Sciatic nerve (tissue), 2 donors: ENCODE measurements around the gene TRERF1. TPM values are rescaled to one million over a fixed set of nuclear protein-coding genes. Genes with fewer than 3 reads are reported as not detected.

ENCODE experiments used
- ATAC-seq: fragments of 200-7000 bp; cut with Tn5 transposase; one replicate; pipeline ENCODE4 v1.9.1; 2020; ENCODE audit warnings: mild to moderate bottlenecking, moderate library complexity
- DNase-seq: peaks from one replicate; pipeline ENCODE4 v3.0.0-alpha.2; 2020; ENCODE audit warnings: low spot score
- intact Hi-C: fragments of 100-400 bp; cut with DNase I; formaldehyde crosslinking; loops from one replicate; pipeline ENCODE4 v1.14.2; 2022
- total RNA-seq: library from RNA; stranded (reverse); fragmentation: NEBNext Ultra II Directional; extraction: Animal tissue kit (Norgen Biotek cat#: 25700); gene quantifications from one replicate; pipeline ENCODE4 v1.2.1, GENCODE V29; 2021
- donor health status: DM: no; HTN: no; CAD: no.
- donor health status: DM: no; HTN: no; CAD: no.

The TRERF1 gene
- total RNA-seq, 1 donor from 2014 or later, result 7.0 TPM

DNA sequence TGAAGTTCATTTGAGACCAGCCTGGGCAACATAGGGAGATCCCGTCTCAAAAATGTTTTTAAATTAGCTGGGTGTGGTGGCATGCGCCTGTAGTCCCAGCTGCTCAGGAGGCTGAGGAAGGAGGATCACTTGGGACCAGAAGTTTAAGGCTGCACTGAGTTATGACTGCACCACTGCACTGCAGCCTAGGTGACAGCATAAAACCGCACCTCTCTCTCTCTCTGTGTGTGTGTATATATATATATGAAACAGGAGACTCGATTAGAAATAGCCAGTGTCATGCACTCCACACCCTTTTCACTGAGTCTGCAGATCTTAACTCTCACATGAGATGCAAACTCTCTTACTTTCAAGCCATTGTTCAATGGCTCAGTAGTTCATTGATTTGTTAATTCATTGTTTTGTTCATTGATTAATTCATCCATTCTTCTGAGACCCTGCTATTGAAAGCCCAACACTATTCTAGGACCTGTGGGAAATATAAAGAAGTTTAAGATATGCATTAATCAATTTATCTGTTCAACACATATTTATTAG is 181.7 kb downstream of the TRERF1 start:
- ATAC-seq (no peak), DNase-seq (no peak)
- intact Hi-C loops, result loop anchor here (5.0 kb wide), 1 partner anchor 1778 kb away; no protein-coding TSS in a partner anchor

DNA sequence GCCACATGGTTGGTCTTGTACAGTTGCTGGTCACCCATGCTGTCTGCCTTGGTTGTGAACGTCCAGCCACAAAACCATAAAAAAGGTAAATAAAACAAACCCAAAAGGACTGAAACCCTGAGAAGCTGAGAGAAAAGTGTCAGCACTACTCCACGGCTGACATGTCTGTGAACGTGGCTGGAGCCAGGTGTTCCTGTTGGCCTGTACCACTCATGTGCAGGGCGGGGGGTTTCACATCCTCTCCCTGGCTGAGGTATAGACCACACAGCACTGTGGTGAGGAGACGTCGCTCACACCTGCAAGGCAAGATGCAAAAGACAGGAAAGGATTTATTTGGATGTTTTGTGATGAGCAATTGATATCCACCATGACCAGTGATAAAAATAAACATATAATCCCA is 182.2 kb downstream of the TRERF1 start:
- ATAC-seq, result no peak
- peak; percentile 17 for DNase-seq
- intact Hi-C loops, result loop anchor here (5.0 kb wide), 1 partner anchor 1777 kb away; no protein-coding TSS in a partner anchor

DNA sequence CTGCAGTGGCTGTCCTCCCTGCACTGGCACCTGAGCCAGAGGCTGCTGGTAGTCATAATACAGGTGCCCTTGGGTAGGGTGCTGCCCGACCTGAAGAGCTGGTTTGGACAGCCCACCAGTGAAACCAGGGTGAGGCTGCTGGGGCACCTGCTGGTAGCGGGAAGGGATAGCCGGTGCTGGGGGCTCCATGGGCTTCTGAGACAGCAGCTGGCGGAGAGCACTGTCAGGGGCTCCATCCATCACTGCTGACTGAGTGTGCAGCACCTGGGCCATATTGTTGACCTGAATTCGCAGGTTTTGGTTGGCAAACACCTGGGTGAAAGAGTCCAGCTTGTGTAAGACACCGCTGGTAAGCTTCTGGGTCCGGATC is 182.9 kb downstream of the TRERF1 start:
- intact Hi-C loops, result loop anchor here (5.0 kb wide), 1 partner anchor 1777 kb away; no protein-coding TSS in a partner anchor
- DNase-seq (peak; percentile 45), ATAC-seq (no peak)

DNA sequence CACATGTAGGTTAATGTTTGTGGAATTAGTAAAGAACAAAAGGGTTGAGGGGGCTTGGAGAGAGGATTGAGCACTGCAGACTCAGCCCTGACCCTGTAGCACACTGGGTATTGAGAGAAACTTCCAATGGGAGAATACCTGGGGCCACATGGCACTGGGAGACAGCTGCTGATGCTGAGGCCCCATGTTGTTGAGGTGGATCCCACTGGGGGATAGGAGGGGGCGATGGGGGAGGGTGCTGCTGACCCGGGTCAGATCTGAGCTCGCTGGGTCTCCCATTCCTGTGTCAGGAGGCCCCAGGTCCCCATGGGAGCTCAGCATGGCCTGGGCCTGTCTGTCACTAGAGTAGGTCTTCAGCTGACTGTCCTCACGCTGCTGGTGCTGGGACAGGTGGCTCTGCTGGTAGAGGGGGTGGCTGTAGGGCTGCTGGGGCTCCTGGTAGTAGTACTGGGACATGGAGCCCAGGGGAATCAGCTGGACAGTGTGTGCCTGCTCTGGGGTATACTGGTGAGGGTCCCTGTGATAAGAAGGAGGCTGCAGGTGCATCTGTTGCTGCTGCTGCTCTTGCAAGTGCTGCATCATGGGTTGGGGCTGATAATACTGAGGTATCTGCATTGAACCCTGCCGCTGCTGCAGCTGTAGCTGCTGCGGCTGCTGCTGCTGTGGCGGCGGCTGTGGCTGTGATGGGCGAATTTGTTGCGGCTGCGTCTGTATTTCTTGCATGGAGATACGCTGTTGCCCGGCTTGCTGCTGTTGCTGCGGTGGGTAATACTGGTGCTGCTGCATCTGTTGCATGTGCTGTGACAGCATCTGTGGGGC is 183.5 kb downstream of the TRERF1 start:
- ATAC-seq, result peak; percentile 18
- intact Hi-C loops, result loop anchor here (5.0 kb wide), 1 partner anchor 1776 kb away; no protein-coding TSS in a partner anchor
- peak; percentile 40 for DNase-seq

DNA sequence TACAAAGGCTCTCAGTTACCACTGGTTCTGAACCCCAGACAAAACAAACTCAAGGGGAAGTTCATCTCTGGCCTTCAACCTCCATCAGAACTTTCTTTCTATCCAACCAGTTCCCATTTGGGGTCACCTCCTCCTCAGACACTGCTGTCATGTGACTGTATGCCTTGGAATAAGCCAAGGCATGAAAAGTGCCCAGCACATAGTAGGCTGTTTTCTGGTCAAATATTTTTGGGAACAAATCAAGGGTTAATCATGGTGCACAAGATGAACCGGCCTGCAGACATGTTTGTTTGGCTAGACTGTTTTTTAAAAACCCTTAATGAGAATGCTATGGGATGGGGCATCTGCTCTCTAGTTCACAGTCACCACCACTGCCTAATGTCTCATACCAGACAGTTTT is 185.2 kb downstream of the TRERF1 start:
- ATAC-seq, result no peak
- DNase-seq, result peak; percentile 2
- intact Hi-C loops, result loop anchor here (5.0 kb wide), 1 partner anchor 1774 kb away; no protein-coding TSS in a partner anchor

DNA sequence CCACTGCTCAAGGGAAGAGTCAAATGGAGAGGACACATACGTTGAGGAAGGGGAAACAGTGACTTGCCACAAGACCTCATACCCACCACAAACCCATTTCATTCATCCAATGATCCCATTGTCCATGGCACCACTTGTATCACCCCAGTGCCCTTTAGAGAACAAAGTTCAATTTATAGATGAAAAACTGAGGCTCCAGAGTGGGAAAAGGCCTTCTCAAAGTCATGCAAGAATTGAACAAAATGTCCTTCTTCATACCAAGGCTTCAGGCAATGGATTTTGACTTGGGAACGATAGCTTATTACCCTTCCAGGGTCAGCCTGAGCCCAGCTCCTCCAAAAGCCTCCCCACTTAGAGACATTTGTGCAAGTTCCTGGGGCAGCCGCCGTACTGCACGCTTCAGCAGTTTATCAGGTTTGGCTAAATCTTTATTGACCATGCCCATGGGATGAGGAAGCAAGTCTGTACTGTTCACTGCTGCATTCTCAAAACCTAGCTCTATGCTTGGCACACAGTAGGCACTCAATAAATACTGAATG is 186.8 kb downstream of the TRERF1 start:
- DNase-seq, result no peak
- no peak for ATAC-seq
- intact Hi-C loops, result loop anchor here (5.0 kb wide), 1 partner anchor 1773 kb away; no protein-coding TSS in a partner anchor

DNA sequence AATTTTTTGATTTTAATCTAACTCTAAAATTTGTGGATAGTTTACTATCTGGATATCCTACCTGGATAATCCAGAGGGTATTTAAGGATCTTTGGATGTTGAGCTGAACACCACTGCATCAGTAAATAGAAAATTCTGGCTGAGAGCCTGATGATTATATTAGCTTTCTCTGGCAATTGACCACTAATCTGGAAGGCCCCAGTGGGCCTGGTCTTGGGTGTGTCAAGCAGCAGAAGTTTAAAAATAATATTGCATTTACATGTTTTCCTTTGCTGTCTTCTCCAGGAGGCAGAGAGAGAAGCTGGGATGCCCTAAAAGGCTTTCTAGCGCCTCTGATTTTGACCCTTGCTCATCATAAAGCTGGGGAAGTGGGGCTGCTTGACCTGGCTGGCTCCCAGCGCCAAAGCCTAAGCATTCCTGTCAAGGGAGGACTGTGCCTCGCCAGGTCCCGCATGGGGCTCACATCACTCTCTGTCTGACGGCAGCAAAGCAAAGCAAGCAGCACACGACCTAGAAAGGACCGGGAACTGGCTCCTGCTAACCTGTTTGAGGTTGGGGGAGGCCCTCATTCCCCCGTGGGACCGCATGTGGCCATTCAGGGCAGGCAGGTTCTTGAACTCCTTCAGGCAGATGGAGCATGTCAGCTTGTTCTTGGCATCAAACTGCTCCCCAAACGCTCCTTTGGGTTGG is 187.4 kb downstream of the TRERF1 start:
- intact Hi-C loops, result no loop called here
- DNase-seq (no peak), ATAC-seq (no peak)

DNA sequence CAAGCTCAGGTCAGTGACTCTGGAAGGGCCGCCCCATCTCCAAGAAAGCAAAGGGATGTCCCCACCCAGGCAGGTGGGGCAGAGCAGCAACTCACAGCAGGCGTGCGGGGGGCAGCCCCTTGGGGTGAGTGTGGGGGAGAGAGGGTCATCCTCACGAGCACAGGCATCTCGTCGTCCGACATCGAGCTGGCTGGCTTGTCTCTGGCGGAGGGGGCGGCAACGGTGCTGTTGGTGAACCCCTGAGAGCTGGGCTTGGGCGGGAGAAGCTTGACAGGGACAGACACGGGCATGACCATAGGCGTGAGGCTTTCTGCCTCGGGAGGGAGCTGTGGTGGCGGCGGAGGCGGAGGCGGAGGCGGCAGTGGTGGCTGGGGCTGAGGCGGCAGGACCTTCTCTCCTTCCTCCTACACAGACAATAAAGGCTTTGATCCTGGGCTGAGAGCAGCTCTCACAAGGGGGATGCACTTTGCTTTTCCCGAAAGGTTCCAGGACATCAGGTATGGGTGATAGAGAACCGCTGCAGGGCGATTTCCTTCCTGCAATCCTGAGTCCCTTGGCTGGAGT is 188.5 kb downstream of the TRERF1 start:
- ATAC-seq (no peak), DNase-seq (no peak)
- intact Hi-C loops, result no loop called here

DNA sequence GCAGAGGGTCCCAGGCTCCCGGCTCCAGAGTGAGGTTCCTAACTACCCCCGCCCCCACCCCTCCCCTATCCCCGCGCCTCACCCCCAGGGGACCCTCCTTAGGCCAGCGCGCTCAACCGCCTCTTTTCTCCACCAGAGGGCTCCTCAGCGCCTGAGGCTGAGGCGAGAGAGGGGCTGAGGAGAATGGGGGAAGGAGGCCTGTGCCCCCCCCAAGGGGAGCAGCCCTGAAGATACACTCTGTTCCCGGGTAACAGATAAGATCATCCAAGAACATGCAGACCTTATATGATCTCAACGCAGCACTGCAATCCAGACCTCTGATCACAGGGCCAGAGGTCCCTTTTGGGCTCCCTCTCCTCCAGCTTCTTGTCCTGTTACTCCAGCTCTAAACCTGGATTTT is 190.8 kb downstream of the TRERF1 start:
- ATAC-seq (peak; percentile 90), DNase-seq (no peak)
- intact Hi-C loops, result no loop called here

DNA sequence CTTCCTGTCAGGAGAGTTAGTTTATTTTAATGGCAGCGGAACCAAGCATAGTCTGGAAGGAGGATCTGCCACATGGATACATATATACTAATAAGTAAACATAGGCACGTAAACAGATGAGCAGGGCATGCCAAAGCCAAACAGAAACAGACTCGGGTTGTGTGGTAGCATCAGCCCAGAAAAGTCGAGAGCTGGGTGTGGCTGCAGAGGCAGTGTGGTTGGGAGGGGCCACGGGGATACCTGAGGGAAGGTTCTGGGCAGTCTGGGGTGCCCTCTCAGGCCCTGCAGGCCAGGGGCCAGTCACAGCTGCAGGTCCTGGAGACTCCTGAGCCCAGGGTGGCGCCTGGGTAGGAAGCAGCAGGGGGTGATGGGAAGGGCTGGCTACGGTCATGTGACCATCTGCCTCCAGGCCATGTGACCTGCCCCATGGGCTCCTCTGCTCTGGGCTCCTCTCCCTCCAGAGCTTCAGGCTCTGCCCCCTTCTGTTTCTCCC is 191.3 kb downstream of the TRERF1 start:
- DNase-seq (no peak), ATAC-seq (peak; percentile 93)
- intact Hi-C loops, result no loop called here

DNA sequence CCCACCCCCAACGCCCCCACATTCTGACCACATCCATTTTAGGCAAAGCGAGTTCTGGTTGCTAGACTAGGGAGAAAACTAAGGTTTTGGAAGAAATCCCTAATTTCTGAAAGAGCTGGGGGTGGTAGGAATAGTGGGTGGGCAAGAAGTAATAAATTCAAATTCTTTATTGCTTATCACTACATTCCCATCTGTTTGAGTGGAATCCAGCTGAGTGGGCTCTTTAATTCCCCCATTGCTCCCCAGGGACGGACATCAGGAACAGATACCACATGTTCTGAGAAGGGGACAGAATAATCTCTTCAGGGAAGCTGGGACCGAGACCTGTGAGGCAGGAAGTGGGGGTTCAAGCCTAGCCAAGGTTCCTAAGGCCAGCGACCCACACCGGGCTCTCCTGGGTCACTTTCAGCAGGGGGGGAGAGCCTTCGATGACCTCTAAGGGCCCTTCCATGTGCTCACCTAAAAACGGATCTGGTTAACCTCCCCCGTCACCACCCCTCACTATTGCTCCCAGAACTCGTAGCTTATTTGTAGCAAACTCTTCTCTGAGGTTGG is 191.8 kb downstream of the TRERF1 start:
- intact Hi-C loops, result no loop called here
- ATAC-seq, result peak; percentile 3
- no peak for DNase-seq

DNA sequence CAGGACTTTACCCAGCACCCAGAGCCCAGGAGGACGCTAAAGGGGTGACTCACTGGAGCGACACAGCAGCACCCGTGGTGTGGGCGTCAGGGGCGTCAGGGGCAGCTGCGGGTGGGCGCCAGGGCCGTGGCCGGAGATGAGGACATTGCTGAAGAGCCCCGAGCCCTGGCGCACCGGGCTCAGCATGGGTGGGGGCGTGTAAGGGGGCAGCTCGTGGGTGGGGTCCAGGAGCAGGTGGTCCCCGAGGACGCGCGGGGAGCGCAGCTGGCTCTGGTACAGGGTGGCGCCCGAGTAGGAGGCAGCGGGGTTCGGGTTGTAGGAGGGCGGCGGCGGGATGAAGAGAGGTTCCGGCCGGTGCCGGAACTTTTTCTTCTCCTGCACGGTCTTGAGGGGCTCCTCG is 192.4 kb downstream of the TRERF1 start:
- DNase-seq (no peak), ATAC-seq (no peak)
- intact Hi-C loops, result no loop called here

DNA sequence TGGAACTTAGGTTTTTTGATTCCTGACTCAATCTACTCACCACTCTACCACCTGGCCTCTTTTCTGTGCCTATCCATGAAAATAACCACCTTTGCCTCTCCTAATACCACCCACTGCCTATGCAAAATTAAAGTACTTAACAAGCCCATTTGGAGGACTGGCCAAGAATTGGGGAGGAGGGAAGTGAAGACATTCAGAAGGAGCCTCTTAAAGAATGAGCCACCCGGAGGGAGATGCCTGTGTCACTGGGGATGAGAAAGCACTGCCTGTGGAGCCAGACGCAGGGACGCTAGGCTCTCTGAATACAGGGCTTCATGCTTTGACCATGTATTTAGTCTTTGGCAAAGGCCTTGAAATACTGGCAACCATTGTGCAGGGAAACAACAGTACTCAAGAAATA is 194.1 kb downstream of the TRERF1 start:
- ATAC-seq, result no peak
- intact Hi-C loops, result no loop called here

DNA sequence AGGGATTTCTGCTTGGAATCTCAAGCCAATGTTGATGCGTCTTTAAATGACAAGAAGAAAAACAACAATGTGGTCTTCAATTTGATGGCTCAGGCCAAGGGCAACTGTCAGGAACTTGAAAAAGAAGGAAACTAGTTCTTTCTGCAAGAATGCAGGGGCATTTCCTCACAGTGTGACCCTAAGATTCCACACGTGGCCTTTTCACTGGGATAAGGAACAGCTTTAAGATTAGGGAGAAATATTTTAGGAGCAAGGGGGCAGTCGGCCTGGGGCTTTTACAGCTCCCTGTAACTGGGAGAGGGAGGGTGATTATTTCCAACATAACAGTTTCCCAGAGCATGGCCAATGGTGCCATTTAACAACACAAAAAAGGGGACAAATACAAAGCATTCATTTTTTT is 194.7 kb downstream of the TRERF1 start:
- no peak for ATAC-seq
- no peak for DNase-seq
- intact Hi-C loops, result no loop called here

More for the DNA sequence above, 194.1 kb downstream of the TRERF1 start:
- no peak for DNase-seq

DNA sequence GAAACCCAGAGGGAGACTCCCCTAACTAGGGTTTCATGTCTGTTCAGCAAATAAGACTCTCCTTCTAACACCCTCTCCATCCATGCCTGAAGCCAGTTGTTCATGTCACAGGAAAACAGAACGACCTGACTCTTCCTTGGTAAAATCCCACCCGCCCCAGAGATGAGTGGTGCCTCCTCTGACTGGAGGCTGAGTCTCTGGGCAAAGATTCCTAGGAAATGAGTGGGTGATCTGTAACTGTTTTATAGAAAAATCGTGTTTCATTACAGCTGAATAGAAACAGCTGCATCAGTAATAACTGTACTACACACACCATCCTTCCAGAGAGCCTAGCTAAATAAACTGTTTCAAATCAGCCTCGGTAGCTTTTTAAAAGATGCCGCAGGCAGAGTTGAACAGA is 196.7 kb downstream of the TRERF1 start:
- ATAC-seq, result no peak
- DNase-seq, result no peak
- intact Hi-C loops, result no loop called here

DNA sequence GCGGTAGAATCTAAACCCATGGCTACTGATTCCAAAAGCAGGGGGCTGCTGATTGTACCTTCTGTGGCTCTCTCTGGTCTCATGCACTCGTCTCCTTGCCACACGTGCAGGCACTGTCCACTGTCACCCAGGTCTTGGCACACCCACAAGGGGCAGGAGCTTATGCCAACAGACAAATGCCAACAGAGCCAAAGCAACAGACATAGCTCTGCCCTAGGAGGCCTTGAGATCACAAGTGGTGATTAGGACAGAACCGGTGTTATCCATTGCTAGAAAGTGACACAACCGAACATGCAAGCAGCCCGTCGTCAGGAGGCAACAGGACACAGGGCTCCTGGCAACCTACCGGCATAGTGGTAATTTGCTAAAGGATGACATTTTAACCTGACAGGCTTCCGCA is 197.2 kb downstream of the TRERF1 start:
- DNase-seq (peak; percentile 13), ATAC-seq (no peak)
- intact Hi-C loops, result no loop called here

DNA sequence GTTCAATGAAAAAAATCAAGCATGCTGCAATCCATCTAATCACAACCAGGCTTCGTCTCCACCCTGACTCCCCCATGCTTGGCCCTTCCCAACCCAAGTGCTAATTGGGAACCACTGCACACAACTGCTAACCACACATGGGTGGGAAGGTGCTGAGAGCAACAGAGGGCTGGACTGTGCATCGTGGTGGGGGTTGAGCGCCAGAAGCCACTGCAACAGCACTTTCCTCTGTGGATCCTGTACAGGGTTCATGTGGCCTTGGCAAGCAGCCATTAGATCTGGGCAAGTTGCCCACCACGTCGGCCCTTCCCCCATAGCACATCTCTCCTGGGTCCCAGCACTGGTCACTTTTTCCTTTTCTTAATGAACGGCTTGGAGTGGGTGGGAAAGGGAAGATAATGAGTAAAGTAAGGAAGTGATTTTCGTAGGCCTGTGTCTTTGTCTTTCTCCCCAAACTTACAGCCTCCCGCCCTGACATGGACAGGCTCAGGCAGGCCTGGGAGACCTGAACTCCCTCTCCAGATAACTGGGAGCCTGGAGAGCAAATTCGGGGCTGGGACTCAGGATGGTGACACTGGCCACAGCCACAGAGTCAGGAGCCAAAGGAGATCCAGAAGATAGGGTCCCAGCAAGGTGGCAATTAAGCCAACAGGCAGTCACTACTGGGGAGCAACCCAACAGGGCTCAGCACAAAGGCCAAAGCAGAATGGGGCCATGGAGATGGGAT is 199.7 kb downstream of the TRERF1 start:
- peak; percentile 87 for ATAC-seq
- peak; percentile 83 for DNase-seq
- intact Hi-C loops, result no loop called here

DNA sequence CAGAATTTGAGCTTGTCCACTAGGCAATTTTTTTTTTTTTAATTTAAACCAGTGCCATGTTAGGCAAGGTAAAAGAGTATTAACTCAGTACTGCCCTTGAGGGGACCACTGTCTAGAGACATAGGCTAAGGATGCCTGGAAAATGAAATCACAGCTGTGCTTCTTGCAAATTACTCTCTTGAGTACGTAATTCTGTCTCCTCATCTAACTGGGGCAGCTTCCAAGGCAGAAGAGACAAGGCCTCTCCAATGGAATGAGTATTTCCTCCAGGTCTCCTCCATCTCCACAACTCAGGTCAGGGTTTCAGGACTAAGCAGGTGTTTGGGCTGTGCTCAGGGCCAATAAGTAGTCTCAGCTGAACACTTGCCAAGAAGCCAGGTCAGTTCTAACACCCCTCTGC is 200.2 kb downstream of the TRERF1 start:
- intact Hi-C loops, result no loop called here
- ATAC-seq (peak; percentile 60), DNase-seq (no peak)
